Stomach smooth muscle (tissue), 2 donors: Measurements from ENCODE around the gene KRTAP21-2.
"Not testable (repeated sequence)": the region's sequence is repeated elsewhere in the genome, so short reads cannot be mapped to it uniquely, and the experiment has no call there.

Experiments
- H3K27ac ChIP-seq: one replicate; pipeline ENCODE4 v1.7.0; 2013; ENCODE audit warnings: mild to moderate bottlenecking, low read length, inconsistent platforms
- H3K27me3 ChIP-seq, 2 donors: one replicate each; pipeline ENCODE4 v1.7.0; 2013; ENCODE audit warnings: low read length in 2 of 2; ENCODE audit not compliant: insufficient read depth in 2 of 2, control insufficient read depth in 1 of 2
- H3K36me3 ChIP-seq, 2 donors: one replicate each; pipeline ENCODE4 v1.7.0; 2013; ENCODE audit warnings: low read length in 2 of 2; ENCODE audit not compliant: control insufficient read depth in 2 of 2, insufficient read depth in 2 of 2
- H3K4me1 ChIP-seq: one replicate; pipeline ENCODE4 v1.7.0; 2013; ENCODE audit warnings: low read length; ENCODE audit not compliant: control insufficient read depth, insufficient read depth
- H3K4me3 ChIP-seq, 2 donors: one replicate each; pipeline ENCODE4 v1.7.0; 2013; ENCODE audit warnings: low read length in 2 of 2
- H3K9ac ChIP-seq, 2 donors: one replicate each; pipeline ENCODE4 v1.7.0; 2013; ENCODE audit warnings: low read length in 2 of 2, mild to moderate bottlenecking in 1 of 2
- H3K9me3 ChIP-seq, 2 donors: one replicate each; pipeline ENCODE4 v1.7.0; 2013; ENCODE audit warnings: low read length in 2 of 2; ENCODE audit not compliant: control insufficient read depth in 2 of 2
- donor health status: healthy.
- donor health status: Pancreatic carcinoma.

Gene KRTAP21-2

DNA sequence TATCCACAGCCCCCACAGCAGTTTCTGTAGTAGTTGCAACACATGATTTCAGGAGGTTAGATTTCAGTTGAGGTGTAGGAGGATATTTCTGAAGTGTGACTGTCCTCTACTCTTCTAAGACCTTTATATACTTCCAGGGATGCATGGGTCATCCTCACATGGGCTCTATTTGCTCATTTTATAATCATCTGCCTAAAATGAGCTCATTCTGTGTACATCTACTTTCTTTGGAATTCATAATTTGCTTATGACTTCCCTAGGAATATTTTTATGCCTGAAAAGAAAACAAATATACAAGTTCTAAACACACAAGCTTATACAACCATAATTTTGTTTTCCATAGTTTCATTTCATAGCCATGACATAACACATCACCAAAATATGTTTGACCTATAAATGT lies at the start of gene KRTAP21-2:
KRTAP21-2 (minus strand) TSS at position 101 of the 400 bp plus-strand sequence; CDS start at position 44, 57 bp downstream.
- no peak within 1 kb of the TSS for H3K9ac ChIP-seq
- H3K4me1 ChIP-seq = no peaks in the 10 kb centered on the region
- no peaks in the 10 kb centered on the region for H3K36me3 ChIP-seq
- no peaks in the 10 kb centered on the region for H3K9me3 ChIP-seq
- no peaks in the 10 kb centered on the region for H3K27me3 ChIP-seq
- H3K27ac ChIP-seq = no peak within 1 kb of the TSS
- H3K4me3 ChIP-seq = no peak within 1 kb of the TSS

DNA sequence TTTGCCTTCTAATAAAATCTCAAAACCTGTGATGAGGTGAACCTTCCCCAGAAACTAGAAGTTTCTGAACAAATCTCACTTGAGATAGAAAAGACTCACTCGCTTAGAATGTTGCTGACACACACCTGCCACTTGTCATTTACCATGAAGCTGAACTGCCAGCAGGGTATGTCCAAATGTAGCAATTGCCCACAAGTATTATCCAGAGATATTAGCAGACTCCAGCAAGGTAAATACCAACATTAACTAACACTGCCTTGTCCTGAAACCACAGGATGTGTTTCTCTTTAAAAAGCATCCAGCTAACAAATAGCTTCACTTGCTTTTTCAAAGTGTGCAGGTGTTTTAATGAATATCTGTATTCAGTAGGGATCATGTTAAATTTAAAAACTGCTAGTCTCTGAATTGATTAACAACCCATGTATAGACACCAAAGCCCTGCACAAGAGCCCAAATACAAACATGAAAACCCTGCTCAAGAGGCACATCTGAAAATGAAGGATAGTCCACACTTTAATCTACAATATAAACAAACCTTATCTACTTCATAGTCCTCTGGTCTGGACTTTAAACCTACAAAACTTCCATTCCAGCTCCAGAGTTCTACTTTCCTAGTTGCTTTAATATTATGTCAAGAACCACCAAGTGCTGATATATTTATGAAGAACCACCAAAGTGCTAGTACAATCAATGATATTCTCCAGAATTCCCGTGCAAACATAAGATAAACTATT lies 46.7 kb upstream of the KRTAP21-2 start:
- Histone ChIP-seq H3K4me1 (no peaks in the 10 kb centered on the region), H3K9me3 (no peaks in the 10 kb centered on the region), H3K9ac (no peak overlapping the region), H3K4me3 (no peak overlapping the region), H3K27ac (no peak overlapping the region), H3K36me3 (no peaks in the 10 kb centered on the region), H3K27me3 (no peaks in the 10 kb centered on the region)

DNA sequence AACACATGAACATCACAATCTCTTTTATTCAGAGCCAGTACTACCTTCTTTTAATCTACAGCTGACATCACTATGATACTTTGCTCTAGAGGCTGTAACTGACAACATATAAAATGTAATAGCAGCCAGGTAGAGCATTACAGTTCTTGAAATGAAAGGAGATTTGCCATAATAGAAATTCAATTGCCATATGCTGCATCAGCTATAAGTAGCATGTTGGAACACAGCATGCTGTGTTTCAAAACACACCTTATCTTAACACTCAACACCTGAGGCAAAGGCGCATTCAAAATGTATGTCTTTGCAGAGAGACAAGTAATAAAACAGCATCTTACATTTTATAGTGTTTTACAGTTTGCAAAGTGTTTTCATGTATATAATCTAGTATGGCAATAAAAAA lies 32.2 kb upstream of the KRTAP21-2 start:
- no peaks in the 10 kb centered on the region for H3K9me3 ChIP-seq
- no peak overlapping the region for H3K4me3 ChIP-seq
- no peaks in the 10 kb centered on the region for H3K4me1 ChIP-seq
- H3K27ac ChIP-seq = no peak overlapping the region
- no peak overlapping the region for H3K9ac ChIP-seq
- no peaks in the 10 kb centered on the region for H3K36me3 ChIP-seq
- H3K27me3 ChIP-seq = no peaks in the 10 kb centered on the region

- no peaks in the 10 kb centered on the region for H3K9me3 ChIP-seq
- no peak overlapping the region for H3K9ac ChIP-seq
- H3K4me1 ChIP-seq = no peaks in the 10 kb centered on the region
- no peak overlapping the region for H3K27ac ChIP-seq
- H3K27me3 ChIP-seq = no peaks in the 10 kb centered on the region
- H3K36me3 ChIP-seq = no peaks in the 10 kb centered on the region
- H3K4me3 ChIP-seq = no peak overlapping the region
Measured at GRCh38 chr21:30769724-30770431, 22.8 kb upstream of the KRTAP21-2 start.

GRCh38 chr21:30760776-30761175 lies 13.7 kb upstream of the KRTAP21-2 start:
- no peaks in the 10 kb centered on the region for H3K9me3 ChIP-seq
- no peaks in the 10 kb centered on the region for H3K27me3 ChIP-seq

GRCh38 chr21:30758306-30758705 lies 11.2 kb upstream of the KRTAP21-2 start:
- Histone ChIP-seq H3K4me3 (no peak overlapping the region), H3K9ac (no peak overlapping the region), H3K4me1 (no peaks in the 10 kb centered on the region), H3K9me3 (no peaks in the 10 kb centered on the region), H3K27me3 (no peaks in the 10 kb centered on the region), H3K27ac (no peak overlapping the region), H3K36me3 (no peaks in the 10 kb centered on the region)

More at GRCh38 chr21:30760776-30761175, 13.7 kb upstream of the KRTAP21-2 start:
- no peak overlapping the region for H3K4me3 ChIP-seq
- H3K9ac ChIP-seq = no peak overlapping the region
- no peak overlapping the region for H3K27ac ChIP-seq
- H3K36me3 ChIP-seq = no peaks in the 10 kb centered on the region
- no peaks in the 10 kb centered on the region for H3K4me1 ChIP-seq

DNA sequence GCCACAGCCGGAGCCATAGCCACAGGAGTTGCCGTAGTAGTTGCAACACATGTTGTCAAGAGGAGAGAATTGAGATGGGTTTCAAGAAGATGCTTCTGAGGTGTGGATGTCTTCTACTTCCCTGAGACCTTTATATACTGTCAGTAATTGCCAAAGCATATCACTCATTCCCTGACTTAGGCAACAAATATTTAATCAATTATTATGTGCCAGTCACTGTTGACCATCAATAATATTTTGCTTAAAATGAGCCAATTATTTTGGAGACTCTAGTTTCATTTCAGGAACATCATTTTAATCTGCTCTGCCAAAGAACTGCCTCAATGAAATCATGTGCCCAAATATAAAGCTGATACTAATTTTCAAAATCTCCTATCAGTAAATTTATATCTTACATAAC lies 8.3 kb upstream of the KRTAP21-2 start, which contains the start of gene KRTAP21-1:
KRTAP21-1 (minus strand) TSS at position 101 of the 400 bp plus-strand sequence; CDS start at position 51, 50 bp downstream.
- H3K9ac ChIP-seq, H3K9me3 ChIP-seq, H3K36me3 ChIP-seq, H3K27me3 ChIP-seq, H3K4me1 ChIP-seq, H3K27ac ChIP-seq, H3K4me3 ChIP-seq: not testable (repeated sequence)

GRCh38 chr21:30740462-30740861 lies 6.6 kb downstream of the KRTAP21-2 start:
- H3K27me3 ChIP-seq = no peaks in the 10 kb centered on the region
- H3K9ac ChIP-seq = no peak overlapping the region
- no peaks in the 10 kb centered on the region for H3K4me1 ChIP-seq
- H3K36me3 ChIP-seq = no peaks in the 10 kb centered on the region
- H3K27ac ChIP-seq = no peak overlapping the region
- H3K4me3 ChIP-seq = no peak overlapping the region
- no peaks in the 10 kb centered on the region for H3K9me3 ChIP-seq

DNA sequence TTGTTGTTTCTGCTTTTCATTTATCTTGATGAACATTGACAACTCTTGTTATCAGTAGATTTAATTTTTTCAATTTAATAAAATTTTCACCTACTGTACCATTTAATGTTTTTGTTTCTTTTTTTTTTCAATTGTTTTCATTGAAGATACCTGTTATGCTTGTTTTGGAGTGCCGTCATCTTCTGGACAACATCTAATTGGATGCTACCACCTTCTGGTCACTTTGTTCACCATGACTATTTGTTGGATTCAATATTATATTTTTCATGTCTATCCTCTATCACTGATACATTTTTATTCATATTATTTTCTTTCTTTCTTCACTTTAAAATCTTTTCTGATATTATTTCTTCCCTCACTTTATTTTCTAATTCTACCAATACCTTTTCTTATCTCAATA lies 14.0 kb downstream of the KRTAP21-2 start:
- Histone ChIP-seq H3K4me1 (no peaks in the 10 kb centered on the region), H3K27me3 (no peaks in the 10 kb centered on the region), H3K9me3 (no peaks in the 10 kb centered on the region), H3K9ac (no peak overlapping the region), H3K4me3 (no peak overlapping the region), H3K36me3 (no peaks in the 10 kb centered on the region), H3K27ac (no peak overlapping the region)

DNA sequence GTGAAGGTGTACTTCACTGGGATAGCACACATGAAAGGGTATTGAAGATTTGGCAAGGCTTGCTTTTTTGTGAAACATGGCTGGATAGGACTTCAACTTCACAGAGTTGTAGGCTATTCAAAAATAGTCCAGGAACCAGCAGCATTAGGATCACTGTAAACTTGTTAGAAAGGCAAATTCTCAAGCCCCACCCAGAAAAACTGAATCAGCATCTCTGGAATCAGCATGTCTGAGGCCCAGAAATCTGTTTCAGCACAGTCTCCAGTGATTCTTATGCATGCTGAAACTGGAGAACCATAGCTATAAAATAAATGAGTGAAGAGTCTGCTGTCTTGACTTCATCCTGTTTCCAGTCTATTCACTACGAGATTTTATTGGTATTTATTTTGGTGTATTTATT lies 20.3 kb downstream of the KRTAP21-2 start:
- Histone ChIP-seq H3K4me1 (no peaks in the 10 kb centered on the region), H3K4me3 (no peak overlapping the region), H3K36me3 (no peaks in the 10 kb centered on the region), H3K9me3 (no peaks in the 10 kb centered on the region), H3K9ac (no peak overlapping the region), H3K27ac (no peak overlapping the region), H3K27me3 (no peaks in the 10 kb centered on the region)

DNA sequence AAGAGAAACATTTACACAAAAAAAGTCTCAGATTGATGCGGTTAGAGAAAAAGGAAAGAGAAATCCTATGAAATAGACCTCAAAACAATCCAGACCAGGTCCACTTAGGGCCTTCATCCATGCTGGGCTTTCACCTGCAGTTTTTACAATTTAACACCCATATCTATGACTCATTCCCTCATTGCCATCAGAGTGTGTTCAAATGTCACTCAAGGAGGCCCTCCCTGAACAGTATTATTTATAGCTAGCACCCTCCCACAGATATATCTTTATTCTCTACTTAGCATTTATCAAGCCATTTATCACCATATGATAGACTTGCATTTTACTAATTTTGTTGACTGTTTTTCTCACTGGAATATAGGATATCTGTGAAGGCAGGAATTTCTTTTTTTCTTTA lies 27.7 kb downstream of the KRTAP21-2 start:
- Histone ChIP-seq H3K4me1 (no peaks in the 10 kb centered on the region), H3K36me3 (no peaks in the 10 kb centered on the region), H3K27ac (no peak overlapping the region), H3K9me3 (no peaks in the 10 kb centered on the region), H3K27me3 (no peaks in the 10 kb centered on the region), H3K9ac (no peak overlapping the region), H3K4me3 (no peak overlapping the region)
